ENCODE measurements around the gene SLC16A4.

SLC16A4 gene

DNA sequence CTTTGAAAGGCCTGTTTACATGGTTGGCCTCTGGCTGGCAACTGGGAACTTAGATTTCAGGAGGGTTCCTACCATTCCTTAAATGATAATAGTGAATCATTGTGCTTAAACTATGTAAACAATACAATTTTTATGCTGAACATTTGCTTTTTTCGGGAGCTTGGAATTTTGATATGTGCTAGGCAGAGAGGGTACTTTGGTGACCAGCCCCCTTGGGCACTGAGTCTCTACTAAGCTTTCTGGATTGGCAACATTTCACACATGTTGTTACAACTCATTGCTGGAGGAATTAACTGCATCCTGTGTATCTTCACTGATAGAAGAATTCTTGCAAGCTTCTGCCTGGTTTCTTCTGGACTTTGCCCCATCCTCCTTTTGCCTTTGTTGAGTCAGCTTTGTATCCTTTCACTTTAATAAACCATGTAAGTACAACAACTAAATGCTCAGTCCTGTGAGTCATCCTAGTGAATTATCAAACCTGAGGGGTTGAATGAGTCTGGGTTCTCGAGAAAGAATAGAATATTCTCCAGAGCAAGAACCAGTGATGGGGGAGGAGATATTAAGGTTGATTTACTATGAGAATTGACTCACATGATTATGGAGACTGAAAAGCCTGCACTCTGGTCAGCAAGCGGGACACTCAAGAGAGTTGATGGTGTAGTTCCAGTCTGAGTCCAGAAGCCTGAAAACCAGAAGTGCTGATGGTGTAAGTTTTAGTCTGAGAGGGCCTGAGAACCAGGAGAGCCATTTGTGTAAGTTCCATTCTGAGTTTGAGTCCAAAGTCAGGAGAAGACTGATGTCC, 3.1 kb upstream of the SLC16A4 start:
- H3K4me3 ChIP-seq (ENCODE audit: low read depth, low read length): no peak overlapping the region
- no peak for DNase-seq (ENCODE audit: low read depth)
- TF ChIP-seq, protein P1, sequence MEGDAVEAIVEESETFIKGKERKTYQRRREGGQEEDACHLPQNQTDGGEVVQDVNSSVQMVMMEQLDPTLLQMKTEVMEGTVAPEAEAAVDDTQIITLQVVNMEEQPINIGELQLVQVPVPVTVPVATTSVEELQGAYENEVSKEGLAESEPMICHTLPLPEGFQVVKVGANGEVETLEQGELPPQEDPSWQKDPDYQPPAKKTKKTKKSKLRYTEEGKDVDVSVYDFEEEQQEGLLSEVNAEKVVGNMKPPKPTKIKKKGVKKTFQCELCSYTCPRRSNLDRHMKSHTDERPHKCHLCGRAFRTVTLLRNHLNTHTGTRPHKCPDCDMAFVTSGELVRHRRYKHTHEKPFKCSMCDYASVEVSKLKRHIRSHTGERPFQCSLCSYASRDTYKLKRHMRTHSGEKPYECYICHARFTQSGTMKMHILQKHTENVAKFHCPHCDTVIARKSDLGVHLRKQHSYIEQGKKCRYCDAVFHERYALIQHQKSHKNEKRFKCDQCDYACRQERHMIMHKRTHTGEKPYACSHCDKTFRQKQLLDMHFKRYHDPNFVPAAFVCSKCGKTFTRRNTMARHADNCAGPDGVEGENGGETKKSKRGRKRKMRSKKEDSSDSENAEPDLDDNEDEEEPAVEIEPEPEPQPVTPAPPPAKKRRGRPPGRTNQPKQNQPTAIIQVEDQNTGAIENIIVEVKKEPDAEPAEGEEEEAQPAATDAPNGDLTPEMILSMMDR (IDR thresholded peaks at IDR 0.05; ENCODE audit: low read depth, low read length, missing control alignments): no peak

DNA sequence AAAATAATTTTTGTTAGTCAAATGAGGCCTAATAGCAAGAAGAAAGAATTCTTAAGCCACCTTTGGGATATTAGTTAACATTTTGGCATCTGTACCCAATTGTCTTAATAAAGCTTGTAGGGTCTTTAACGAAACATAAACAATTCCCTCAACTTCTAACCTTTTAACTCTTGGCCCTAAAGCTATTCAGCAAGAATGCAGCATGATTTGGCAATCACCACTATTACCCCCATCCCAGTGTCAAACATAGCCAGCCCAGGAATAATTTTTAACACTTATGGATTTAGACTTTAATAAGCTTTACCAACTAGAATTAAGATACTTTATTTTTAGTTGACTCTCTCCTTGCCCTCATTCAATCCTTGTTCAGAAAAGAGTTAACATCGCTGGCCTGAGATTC, 2.5 kb upstream of the SLC16A4 start:
- no peak overlapping the region for H3K4me3 ChIP-seq (ENCODE audit: low read depth, low read length)
- TF ChIP-seq, protein P1 (IDR thresholded peaks at IDR 0.05; ENCODE audit: low read depth, low read length, missing control alignments): no peak
- no peak for DNase-seq (ENCODE audit: low read depth)

DNA sequence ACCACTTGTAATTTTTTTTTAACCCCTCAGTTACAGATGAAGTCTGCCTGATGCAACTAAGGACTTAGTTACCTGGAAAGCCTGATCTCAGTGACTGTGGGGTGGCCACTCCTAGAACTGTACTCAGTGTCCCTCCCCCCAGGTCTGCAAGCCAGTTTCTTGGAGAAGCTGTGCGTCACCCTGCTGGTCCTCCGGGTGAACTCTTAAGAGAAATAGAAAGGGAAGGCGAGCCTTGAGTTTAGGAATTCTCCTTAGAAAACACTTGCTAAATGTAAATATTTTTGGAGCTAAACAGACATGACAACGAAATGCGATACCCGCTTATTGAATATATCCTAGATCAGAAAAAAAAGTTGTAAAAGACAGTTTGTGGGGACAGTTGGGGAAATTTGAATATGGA, 730 bp downstream of the SLC16A4 start:
- H3K4me3 ChIP-seq (ENCODE audit: low read depth, low read length): no peak overlapping the region
- DNase-seq (ENCODE audit: low read depth): no peak
- TF ChIP-seq, protein P1 (IDR thresholded peaks at IDR 0.05; ENCODE audit: low read depth, low read length, missing control alignments): no peak

DNA sequence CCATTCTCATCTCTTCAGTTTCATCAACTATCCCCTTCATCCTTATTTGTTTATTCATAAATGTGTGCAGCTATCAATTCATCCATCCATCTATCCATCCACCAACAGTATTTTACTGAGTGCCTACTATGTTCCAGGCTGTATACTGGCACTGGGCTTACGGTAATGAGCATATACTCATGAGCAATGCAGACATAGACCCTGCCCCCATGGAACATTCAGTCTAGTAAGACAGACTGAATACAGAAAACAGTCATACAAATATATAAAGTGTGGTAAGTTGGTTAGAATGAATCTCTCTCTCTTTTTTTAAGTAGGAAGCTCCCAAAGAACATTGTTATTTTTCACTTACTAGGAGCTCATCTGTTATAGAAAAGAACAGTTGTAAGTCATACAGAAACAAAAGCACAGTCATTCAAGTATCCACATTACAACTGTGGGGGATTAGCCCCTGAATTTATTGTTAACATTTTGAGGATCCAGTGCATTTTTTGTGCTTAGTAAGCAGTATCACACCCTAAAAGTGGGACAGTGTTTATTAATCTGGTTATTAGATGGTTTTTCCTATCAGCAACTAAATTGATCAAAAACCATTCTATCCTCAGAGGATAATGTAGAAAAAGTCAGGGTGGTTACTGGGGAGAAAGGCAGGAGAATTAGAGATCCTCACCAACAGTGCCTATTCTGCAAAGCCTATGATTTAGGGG, 3.6 kb downstream of the SLC16A4 start:
- TF ChIP-seq, protein P1 (IDR thresholded peaks at IDR 0.05; ENCODE audit: low read depth, low read length, missing control alignments): no peak
- no peak overlapping the region for H3K4me3 ChIP-seq (ENCODE audit: low read depth, low read length)
- no peak for DNase-seq (ENCODE audit: low read depth)

DNA sequence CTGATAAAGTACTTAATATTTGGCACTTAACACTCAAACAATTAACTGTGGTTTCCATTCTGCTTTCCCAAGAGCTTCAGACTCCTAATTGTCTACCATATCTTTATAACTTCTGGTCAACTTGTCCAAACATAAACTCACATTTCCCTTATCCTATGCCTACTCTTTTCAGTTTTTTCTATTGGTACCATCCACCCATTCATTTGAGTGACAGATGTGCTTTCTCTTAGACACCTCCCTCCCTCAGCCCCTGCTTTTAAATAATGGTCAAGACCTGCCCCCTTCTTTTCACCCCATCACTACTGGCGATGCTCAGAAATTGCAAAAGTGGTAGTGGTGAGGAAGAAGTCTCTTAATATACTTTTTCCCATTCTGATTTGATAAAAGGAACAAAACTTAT, 5.5 kb downstream of the SLC16A4 start:
- no peak overlapping the region for H3K4me3 ChIP-seq (ENCODE audit: low read depth, low read length)
- DNase-seq (ENCODE audit: low read depth): no peak
- TF ChIP-seq, protein P1 (IDR thresholded peaks at IDR 0.05; ENCODE audit: low read depth, low read length, missing control alignments): no peak

DNA sequence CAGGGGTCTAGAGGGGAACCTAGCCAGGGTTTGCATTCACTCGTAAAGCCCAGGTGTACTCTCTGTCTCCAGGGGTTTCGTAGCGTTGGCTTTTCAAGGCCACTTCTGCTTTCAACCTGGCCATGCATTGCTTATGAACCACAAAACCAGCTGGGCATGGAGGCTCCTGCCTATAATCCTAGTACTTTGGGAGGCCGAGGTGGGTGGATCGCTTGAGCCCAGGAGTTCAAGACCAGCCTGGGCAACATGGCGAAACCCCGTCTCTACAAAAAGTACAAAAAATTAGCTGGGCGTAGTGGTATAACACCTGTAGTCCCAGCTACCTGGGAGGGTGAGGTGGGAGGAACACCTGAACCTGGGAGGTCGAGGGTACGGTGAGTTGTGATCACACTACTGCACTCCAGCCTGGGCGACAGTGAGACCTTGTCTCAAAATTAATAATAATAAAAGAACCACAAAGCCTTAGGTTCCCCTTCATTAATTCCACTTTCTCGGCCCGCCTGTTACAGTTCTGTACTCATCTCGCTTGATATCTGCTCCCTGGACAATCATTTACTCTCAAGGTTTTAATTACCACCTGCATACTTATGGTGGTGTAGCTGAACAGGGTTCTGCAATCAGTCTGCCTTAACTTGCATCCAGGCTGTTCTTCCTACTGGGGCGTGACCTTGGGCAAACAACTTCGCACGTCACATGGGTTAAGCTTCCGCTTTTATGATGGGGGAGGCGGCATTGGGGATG, 6.1 kb downstream of the SLC16A4 start:
- DNase-seq (ENCODE audit: low read depth): peak; percentile 49
- H3K4me3 ChIP-seq (ENCODE audit: low read depth, low read length): peak overlapping the region; percentile 5; the same call in 1 of the 2 replicates
- TF ChIP-seq, protein P1 (IDR thresholded peaks at IDR 0.05; ENCODE audit: low read depth, low read length, missing control alignments): no peak
